Measurements from ENCODE around the gene CFAP53.
"Not testable (repeated sequence)": the region's sequence is repeated elsewhere in the genome, so short reads cannot be mapped to it uniquely, and the experiment has no call there.

CFAP53 gene, protein sequence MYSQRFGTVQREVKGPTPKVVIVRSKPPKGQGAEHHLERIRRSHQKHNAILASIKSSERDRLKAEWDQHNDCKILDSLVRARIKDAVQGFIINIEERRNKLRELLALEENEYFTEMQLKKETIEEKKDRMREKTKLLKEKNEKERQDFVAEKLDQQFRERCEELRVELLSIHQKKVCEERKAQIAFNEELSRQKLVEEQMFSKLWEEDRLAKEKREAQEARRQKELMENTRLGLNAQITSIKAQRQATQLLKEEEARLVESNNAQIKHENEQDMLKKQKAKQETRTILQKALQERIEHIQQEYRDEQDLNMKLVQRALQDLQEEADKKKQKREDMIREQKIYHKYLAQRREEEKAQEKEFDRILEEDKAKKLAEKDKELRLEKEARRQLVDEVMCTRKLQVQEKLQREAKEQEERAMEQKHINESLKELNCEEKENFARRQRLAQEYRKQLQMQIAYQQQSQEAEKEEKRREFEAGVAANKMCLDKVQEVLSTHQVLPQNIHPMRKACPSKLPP

DNA sequence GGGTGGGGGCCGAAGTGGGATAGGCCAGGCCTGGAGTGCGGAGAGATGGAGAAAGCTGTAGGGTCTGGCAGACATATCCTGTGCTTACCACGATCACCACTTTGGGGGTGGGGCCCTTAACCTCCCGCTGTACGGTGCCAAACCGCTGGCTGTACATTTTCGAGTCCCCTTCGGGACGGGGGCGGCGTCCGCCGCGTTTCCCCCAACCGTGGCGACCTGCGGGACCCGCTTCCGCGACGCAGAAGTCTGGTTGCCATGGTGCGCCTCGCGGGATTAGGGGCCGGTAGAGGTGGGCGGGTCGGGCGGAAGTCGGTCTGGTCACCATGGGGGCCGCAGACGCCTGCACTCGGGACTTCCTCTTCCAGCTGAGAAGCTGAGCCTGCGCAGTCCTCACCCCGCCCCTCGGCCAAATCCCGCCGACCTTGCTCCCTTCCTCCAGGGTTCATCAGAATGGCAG is at the start of gene CFAP53:
Gene CFAP53, minus strand, starts transcription at position 248 of the 457 bp plus-strand sequence. Its CDS starts 91 bp downstream, at position 157.
- DNase-seq, result peak; percentile 16

DNA sequence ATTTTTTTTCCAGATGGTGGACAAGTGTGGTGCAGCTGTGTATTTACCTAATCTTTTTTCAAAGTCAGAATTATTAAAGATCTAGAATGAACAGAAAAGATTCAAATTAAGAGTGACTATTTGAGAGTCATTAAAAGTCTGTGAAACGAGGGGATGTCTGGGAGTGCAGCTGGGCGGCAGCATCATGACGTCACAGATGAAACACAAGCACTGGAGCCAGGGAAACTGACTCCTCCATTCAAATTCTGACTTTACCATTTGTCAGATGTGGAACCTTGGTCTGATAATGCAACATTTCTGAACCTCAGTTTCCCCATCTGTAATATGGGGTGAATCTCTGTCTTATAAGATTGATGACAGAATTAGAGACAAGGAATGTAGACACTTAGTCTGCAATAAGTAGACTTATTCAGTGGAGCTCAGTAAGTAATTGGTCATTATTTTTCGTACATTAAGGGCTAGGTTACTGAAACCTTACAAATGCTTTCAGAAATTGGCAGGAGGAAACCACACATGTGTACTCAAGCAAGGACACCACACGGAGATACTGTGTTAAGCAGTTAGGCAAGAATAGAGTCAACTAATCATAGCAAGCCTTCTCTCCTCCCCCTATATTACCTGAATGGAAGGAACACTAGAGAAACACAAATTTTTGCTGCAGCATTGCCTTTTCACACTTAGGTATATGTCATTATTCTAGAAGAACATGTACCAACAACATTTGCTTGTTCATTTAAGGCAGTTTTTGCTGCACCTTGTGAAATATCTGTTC is 49.0 kb upstream of the CFAP53 start:
- no peak for DNase-seq

DNA sequence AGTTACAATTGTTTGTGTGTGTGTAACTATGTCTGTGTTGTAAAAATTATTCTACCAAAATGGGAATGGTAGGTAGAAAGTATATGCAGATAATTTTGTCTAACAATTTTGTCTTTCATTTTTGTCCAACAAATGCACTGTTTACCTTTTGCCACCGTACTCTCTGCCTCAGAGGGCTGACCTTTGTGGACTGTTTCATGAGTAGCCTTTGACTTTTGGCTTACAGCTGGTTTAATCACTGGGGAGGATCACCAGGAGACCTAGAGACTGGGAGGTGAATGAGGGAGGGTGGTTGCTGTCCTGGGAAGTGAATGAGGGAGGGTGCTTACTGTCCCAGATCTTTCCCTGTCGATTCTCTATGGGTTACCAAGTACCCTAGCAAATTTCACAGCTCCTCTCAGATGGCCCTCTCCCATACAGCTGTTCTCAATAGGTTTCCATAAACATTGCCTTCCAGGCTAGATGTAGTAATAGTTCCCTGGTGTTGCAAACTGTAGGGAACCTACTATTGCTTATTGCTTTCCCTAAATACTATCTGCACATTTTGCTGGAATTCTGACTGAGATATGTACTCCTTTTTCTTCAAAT is 47.7 kb upstream of the CFAP53 start:
- no peak for DNase-seq

DNA sequence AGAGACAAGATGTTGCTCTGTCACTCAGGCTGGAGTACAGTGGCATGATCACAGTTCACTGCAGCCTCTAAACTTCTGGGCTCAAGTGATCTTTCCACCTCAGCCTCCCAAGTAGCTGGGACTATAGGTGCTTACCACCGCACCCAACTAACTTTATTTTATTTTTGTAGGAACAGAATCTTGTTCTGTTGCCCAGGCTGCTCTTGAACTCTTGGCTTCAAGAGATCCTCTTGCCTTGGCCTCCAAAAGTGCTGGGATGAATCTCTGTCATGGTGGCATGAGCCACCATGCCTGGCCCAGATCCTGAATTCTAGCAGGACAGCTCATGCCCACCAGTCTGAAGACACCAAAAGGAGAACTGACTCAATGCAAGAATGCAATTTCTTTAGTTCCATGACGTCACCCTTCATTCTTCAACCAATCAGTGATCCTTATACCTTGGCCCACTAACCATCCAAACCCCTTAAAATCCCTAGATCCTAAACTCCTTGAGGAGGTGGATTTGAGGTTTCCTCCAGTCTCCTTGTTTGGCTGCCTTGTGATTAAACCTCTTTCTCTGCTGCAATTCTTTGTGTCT is 46.8 kb upstream of the CFAP53 start:
- DNase-seq, result no peak

DNA sequence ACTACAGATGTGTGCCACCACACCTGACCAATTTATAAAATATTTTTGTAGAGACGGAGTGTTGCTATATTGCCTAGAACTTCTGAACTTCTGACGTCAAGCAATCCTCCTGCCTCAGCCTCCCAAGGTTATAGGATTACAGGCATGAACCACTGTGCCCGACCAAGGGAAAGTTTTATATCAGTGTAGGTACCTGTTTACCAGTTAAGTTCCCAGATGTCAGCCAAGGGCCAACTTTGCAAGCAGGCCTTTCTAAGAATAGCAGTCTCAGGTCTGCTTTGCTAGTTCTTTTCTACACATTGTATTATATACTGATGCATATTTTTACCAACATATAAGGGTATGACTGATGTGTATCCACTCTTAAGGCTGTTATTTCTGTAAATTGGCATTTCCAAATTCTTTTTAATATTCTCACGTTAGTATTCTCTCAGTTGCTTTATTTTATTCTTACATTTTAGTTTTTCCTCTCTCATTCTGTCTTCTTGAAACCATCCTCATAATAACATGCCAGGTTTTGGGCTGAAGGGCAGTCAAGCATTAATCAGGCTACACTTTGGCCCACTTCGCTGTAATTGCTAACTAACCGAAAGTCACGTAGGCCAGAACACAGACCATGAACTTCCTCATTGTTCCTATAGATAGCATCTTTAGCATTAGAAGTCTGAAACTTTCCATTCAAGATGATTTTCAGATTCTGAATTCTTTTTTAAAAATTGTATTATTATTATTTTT is 46.2 kb upstream of the CFAP53 start:
- no peak for DNase-seq

DNA sequence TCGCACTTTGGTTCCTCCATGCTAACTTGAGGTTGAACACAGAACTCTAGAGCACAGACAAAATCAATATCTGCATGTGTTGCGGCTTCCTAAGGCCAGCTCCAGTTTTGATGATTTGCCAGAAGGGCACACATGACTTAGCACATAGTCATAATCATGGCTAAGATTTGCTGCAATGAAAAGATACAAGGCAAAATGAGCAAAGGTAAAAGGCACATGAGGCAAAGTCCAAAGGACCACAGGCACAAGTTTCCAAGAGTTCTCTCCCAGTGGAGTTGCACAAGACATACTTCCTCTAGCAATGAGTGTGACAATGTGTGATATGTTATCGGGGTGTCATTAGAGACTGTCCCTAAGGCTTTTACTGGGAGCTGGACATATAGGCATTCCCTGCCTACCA is 45.4 kb upstream of the CFAP53 start:
- DNase-seq, result no peak

DNA sequence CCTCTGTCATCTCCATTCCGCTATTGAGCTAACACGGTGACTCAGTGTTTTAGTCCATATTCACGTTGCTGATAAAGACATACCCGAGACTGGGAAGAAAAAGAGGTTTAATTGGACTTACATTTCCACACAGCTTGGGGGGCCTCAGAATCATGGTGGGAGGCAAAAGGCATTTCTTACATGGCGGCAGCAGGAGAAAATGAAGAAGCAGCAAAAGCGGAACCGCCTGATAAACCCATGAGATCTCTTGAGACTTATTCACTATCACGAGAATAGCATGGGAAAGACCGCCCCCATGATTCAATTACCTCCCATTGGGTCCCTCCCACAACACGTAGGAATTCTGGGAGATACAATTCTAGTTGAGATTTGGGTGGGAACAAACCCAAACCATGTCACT is 43.8 kb upstream of the CFAP53 start:
- no peak for DNase-seq

DNA sequence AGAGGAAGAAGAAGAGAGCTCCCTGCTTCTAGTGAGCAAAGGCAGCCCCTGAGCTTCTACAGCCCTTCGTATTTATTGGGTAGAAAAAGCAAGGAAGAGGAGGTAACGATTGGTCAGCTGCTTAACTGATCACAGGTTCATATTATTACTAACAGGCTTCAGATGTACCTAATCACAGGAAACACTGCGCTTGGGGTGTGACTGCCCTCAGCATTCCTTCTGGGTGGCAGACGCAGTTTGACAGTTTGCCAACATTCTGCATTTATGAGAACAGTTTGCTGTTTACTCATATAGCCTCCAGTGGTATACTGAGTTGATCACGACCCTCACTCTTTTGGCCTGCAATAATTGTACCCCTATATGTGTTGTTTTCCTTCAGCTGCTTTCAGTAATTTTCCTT is 42.6 kb upstream of the CFAP53 start:
- not testable (repeated sequence) for DNase-seq

DNA sequence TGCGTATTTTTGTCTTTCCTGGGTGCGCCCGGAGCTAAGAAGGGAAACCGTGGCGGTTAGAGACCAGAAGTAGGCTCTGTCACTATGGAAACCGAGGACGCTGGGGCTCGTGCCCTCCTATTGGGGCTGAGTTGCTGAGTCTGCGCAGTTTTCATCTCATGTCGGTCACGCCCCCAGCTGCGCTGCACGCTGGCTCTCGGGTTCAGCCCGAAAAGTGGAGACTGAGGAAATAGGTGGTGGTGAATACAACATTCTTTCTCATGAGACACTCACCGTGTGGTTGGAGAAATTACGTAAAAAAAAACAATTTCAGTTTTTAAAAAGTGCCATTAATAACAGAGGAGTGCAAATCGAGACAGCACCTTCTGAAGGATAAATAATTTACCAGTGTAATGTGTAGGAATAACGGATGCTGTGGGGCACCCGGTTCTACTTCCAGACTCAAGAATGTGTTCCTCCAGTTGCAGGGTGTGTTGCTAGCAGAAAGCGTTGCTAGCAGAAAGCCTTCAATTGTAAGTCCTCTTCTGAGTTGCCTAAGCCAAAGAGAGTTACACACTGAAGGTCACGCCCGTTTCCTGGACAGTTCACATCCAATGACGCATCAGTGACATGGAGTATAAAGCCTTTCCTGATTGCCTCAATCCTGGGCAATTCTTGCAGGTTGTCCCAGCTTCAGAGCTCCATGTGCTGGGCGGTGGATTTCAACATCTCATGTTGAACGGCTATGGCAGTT is 41.6 kb upstream of the CFAP53 start:
- peak; percentile 48 for DNase-seq

DNA sequence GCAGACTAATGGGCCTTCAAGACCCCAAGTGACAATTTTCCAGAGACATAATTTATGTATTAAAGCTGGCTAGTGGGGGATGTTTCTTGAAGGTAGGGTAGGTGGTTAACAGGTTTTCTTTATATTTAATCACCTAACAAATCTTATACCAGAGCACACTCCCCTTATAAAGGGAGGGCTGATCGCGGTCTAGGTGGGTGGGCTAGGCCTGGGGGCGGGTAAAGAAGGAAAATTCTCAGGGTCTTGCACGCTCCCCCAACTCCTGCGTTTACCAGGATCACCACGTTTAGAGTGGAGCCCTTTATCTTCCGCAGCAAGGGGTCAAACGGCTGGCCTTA is 41.1 kb upstream of the CFAP53 start:
- DNase-seq, result no peak

DNA sequence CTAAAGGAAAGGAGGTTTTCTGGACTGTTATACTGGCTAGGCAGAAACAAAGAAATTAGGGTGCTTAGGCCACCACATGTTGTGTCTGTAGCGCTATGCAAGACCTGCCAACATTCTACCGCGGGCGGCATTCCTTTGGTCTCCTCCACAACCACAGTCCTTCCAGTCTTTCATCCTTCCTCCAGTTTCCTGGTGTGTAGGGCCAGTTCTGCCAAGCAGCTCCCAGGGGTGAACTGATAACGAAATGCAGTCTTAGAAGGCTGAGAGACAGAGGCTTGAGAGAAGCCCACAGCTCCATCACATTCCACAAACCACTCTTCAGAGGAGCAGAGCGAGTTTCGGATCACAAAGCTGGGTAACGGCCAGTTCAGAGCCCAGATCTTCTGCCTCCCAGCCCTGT is 40.6 kb upstream of the CFAP53 start:
- no peak for DNase-seq

DNA sequence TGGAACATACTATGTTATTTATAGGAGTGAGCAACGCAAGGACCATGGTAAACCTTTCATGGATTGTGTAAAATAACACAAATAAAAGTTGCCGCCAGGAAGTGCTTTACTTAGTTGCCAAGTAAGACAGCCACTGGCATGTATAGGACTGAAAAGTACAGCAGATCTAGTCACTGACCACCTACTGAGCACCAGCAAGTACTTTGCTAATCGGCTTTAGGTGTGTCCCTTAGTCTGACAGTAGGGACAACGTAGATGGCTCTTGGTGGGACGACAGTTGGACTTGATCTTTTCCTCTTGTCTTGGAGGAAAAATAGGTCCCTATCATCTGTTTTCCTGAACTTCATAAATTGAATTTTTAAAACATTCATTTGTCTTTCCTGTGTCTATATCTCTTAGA is 34.8 kb upstream of the CFAP53 start:
- no peak for DNase-seq

DNA sequence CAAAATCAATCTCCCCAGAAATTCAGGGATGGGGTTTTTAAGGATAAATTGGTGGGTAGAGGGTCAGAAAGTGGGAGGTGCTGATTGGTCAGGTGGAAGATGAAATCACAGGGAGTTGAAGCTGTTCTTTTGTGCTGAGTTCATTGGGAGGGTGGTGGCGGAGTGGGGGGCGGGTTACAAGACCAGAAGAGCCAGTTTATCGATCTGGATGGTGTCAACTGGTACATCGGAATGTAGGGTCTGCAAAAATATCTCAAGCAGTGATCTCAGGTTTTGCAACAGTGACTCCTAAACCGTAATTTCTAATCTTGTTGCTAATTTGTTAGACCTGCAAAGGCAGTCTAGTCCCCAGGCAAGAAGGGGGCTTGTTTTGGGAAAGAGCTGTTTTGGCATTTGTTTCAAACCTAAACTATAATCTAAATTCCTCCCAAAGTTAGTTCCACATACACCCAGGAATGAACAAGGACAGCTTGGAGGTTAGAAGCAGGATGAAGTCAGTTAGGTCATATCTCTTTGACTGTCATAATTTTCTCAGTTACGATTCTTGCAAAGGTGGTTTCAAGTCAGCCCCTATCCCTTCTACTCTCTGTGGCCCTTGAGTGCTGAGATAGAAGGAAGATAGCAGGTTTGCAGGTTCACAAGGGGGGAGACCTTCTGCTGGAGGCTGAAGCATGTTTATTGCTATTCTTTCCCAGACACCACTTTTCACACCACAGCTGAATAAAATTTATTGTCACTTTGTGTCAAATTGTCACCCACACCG is 33.5 kb upstream of the CFAP53 start:
- no peak for DNase-seq

DNA sequence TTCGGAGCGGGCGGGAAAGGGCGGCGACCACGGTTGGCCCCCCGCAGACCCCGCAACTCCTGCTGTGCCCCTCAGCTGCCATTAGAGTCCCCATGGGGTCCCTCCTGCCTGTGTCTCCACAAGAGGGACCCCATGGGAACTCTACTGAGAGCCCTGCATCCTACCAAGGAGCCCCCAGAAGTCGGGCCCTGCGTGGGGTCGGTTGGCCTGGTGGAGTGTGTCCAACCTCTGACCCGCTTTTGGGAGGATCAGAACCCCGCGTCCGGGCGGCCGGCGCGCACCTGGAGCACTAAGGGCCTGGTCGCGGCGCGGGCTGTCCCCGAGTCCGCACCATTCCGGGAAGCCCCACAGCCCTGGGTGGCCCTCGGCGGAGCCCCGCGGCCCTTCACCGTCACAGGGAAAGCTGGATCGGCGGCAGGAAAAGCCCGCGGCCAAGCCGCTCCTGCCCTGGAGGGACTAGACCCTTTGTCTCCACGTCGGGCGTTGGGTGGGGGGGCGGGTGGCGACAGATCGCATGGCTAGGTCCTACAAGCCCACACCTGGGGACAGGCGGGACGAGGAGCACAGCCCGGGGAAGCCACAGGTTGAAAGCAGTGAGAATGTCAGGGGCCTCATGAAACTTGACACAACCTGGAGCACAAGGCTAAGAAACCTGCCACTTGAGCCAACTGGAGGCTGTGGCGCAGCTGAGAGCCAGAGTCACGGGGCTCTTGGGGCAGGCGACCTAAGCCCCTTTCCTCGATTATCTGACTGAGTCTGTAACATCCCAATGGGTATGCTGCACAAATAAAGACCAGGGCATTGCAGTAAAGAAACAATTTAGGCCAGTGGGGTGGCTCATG is 32.4 kb upstream of the CFAP53 start:
- no peak for DNase-seq

DNA sequence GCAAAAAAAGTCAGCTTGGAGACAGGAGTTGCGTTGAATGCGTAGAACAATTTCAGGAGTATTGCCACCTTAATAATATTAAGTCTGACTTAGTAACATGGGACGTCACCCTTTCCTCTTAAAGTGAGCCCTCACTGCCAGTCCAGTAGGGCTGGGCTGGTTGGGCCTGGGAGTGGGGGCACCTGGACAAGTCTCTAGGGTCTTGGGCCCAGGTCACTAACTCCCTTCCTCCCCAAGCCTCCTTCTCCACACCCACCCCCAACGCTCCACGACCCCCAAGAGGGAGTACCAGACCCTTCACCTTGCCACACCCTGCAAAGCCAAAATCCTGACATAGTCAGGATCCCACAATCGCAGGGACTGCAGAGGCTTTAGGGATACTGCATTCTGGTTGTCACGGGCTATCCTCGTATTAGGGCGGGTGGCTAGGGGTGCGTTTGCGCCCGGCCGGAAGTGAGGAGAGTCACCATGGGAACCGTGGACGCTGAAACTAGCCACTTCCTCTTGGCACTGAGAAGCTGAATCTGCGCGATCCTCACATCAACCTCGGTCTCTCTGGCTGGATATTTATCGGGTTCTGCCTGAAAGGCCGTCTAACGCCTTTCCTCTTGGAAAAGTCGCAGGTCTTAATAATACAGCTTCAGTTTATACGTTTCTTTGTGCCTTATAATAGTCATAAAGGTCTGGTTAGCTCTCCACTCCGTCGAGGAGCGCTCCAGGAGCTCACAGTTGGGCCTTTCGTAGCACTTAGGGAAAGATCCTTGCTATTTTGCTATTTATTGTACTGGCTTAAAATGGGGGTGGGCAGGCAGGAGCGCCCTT is 31.5 kb upstream of the CFAP53 start:
- DNase-seq, result no peak

DNA sequence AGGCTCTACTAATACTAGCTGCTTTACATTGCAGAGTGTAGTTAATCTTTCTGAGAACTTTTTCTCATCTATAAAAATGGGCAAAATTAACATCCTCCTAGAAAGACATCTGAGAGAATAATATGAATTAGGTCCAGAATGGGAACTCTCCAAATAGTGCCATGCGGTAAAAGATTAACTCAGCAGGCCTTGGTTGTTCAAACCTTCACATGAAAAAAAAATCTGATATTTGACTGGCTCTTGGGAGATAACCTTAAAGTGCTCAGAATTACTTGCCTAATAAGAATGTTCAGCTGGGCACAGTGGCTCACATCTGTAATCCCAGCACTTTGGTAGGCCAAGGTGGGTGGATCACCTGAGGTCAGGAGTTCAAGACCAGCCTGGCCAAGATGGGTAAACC is 26.7 kb upstream of the CFAP53 start:
- no peak for DNase-seq

DNA sequence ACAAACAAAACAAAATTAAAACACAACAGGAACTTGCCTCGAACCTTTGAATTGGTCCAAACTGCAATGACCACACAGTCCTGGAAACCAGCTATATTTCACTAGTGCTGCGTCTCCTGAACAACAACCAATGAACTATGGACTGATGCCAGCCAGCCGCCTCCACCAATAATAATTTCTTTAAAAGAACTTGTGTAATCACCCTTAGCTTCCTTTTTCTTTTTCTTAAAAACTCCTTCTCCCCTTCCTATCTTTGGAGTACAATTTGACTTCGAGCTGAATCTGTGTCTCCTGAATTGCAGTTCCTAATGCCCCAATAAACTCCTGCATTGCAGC is 22.8 kb upstream of the CFAP53 start:
- DNase-seq, result no peak

DNA sequence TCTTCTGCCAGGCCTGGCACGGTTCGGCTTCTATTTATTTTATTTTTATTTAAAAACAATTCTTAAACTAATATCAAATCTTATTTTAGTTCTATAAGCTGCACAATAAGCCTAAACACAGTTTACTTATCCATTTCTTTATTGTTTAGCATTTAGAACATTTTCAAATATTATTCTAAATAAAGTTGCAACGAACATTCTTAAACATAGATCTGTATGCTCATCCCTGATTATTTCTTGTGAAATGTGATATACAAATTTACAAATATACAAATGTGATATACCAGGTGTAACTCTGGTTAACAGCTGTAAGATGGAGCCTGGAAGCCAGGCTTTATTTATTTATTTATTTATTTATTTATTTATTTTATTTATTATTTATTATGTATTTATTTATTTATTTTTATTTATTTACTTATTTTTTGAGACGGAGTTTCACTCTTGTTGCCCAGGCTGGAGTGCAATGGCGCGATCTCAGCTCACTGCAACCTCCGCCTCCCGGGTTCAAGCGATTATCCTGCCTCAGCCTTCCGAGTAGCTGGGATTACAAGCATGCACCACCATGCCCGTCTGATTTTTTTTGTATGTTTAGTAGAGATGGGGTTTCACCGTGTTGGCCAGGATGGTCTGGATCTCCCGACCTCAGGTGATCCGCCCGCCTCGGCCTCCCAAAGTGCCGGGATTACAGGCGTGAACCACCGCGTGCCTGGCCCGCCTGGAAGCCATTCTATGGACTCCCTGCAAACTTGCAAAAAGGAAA is 22.2 kb upstream of the CFAP53 start:
- DNase-seq, result not testable (repeated sequence)

Measured in NCI-H1436 treated with DMSO at 0.1 percent for 48 hours (cell line).